CD1c-positive myeloid dendritic cell (primary cell): ENCODE measurements around the gene SPNS3.

Experiments used
- DNase-seq: peaks from one replicate; pipeline ENCODE4 v3.0.0-alpha.2; 2016; ENCODE audit errors: extremely low spot score

Gene SPNS3

DNA sequence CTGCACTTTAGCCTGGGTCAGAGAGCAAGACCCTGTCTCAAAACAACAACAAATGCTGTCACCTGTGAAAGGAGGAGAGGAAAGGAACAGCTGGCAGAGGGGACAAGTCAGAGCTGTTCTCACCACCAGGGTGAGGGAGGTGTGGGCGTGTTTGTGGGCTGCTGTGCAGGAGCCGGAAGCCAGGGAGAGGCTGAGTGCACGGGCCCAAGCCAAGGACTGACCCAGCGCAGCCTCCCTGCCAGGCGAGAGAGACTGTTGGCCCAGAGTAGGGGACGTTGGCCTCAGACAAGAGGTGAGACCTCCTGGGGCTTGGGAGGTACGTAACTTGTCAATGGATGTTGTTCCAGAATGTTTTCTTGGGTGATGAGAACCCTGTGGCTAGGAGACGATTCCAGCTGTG lies 75.7 kb downstream of the SPNS3 start:
- DNase-seq, result peak; percentile 34

GRCh38 chr17:4509923-4510617 lies 76.3 kb downstream of the SPNS3 start:
- peak; percentile 61 for DNase-seq

DNA sequence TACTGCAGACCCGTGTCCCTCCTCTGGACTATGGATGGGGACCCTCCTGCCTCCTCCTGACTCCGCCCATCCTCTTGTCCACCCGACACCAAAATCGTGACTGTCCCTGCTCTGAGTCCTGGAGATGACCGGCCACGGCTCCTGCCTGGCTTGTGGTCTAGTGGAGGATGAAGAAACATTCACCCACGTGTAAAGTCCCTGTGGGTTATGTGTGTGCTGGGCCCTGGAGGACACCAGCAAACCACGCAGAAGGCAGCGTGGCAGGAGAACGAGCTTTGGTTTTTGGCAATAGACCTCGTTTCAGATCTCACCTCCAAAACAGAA lies 76.8 kb downstream of the SPNS3 start:
- DNase-seq, result peak; percentile 12

GRCh38 chr17:4511199-4511932 lies 77.6 kb downstream of the SPNS3 start:
- DNase-seq, result peak; percentile 58

DNA sequence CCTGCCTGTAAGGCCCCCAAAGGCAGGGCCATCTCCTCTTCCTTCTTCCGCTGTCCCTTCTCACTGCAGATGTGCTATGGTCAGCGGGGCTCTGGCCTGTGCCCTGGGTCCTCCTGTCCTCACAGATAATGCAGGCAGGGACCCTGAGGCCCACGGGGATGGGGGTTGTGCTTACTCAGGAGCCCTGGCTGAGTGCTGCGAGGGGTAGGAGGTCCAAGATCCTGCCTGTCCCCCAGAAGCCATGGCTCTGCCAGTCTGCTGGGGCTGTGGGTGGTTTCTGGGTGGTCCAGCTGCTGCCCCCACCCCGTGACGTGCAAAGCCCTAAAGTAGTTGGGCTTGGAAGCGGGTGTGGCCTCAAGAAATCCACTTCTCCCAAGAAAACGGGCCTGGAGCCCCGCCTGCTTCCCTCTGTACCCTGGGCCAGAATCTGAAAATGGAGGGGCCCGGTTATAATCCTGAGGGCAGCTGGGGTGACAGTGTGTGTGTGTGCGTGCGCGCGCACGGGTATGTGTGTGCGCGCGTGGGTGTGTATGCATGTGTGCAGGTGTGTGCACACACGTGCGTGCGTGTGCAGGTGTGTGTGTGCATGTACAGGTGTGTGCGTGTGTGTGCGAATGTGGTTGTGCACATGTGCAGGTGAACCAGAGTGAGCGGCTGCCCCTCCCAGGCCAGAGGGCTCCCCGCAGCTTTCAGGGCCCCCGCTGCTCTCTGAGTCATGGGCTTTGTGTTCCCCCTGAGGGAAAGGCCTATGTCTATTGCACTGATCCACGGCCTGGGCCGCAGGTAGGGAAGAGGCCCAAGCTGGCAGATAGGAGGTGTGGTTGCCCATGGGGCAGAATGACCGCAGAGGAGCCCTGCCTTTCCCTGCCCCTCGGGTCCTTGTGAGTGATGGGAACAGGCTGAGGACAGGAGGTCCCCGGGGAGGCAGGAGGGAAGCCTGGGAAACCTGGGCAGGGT lies 78.7 kb downstream of the SPNS3 start:
- DNase-seq, result no peak

- DNase-seq, result no peak
Observed at GRCh38 chr17:4513113-4514032, 79.6 kb downstream of the SPNS3 start.

GRCh38 chr17:4514206-4514605 lies 80.5 kb downstream of the SPNS3 start:
- no peak for DNase-seq

GRCh38 chr17:4514779-4515178 lies 81.0 kb downstream of the SPNS3 start:
- no peak for DNase-seq

GRCh38 chr17:4515501-4515900 lies 81.8 kb downstream of the SPNS3 start:
- no peak for DNase-seq

GRCh38 chr17:4516735-4517134 lies 83.0 kb downstream of the SPNS3 start:
- no peak for DNase-seq

- no peak for DNase-seq
Observed at GRCh38 chr17:4518901-4519300, 85.2 kb downstream of the SPNS3 start.

- no peak for DNase-seq
Observed at GRCh38 chr17:4519361-4519788, 85.6 kb downstream of the SPNS3 start.

DNA sequence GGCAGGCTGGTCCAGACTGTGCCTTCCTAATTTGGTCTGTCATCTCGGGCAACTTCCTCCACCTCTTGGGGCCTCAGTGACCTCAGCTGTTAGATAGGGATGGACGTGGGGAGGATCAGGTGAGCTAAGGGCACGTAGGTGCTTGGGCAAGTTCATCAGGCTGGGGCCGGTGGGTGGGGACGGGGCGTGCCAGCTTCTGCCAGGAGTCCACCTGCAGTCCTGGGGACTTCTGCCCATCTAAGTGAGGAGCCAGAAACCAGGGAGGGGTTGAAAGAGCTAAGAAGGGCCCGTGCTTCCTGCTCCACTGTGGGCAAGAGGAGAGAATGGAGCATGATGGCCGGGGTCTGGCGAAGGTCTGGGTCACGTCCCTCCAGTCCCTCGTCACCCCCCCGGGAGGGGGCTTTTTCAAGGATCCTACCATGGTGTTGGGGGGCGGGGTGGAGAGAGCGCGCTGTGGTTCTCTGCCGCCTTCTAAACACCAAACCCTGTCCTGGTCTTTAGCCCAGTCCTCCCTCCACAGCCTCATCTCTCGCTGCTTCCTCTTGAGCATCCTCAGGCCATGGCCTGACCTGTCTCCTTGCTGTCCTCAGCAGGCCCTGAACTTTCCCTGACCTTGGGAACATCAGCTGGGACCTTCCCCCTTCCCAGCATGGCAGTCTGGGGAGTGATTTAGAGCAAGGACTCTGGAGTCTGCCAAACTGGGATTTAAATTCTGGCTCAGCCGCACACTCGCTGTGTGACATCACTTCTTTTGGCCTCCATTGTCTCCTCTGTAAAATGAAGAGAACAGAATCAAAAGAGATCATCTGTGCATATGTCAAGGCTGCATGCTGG lies 86.5 kb downstream of the SPNS3 start:
- no peak for DNase-seq

GRCh38 chr17:4520894-4521600 lies 87.3 kb downstream of the SPNS3 start:
- DNase-seq, result no peak

DNA sequence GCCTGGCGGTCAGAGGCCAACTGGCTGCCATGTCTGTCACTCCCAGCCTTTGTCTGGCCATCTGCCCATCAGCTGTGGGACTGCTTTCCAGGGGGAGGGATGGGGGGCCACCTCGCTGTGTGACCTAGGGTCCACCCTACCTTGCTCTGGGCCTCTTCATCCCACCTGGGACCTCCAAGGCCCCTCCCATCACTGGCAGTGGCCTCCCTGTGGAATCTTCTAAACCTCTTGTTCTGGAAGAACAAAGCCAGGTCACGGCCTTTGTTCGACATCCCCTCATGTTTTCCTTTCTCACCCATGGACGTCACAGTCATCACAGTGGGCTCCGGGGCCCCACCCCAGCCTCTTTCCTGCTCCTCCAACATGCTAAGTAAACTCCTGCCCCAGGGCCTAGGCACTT lies 88.9 kb downstream of the SPNS3 start:
- no peak for DNase-seq

DNA sequence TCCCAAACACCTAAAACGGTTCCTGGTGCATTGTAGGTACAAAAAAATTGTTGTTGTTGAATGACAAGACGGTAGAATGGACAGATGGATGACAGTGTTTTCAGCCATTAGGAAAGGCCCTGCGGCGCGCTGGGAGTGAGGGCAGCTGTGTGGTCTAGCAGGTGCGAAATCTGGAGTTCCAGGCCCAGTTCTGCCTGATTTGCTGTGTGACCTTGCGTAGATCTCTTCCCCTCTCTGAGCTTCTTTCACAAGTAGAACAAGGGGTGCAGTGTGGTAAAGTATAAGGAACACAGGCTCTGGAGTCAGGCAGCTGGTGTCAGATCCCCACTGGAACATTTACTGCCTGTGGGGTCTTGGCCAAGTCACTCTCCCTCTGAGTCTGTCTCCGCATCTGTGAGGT lies 90.2 kb downstream of the SPNS3 start:
- no peak for DNase-seq

- DNase-seq, result peak; percentile 45
Observed at GRCh38 chr17:4525691-4526397, 92.1 kb downstream of the SPNS3 start.

DNA sequence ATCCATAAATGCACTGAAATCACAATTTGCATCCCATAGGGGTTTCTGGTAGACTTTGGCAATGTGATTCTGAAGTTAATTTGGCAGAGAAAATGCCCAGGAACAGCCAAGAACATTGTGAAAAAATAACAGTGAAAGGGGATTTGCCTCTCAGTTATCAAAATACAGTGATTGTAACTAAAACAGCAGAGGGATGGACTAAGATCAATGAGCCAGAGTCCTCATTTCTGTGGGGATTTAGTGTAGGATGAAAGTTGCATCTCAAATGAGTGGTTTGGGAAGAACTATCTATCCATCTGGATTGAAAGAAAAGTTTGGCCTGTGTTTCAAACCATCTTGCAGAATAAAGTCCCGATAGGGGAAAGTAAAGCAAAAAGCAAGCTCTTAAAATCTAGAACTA lies 93.4 kb downstream of the SPNS3 start:
- no peak for DNase-seq

GRCh38 chr17:4527566-4528125 lies 93.9 kb downstream of the SPNS3 start:
- no peak for DNase-seq
